H1 (cell line): ENCODE results near the gene VRK2. TPM values are rescaled to one million over a fixed set of nuclear protein-coding genes. Genes with fewer than 3 reads are reported as not detected.

ENCODE experiments used
- CTCF ChIA-PET: fragments of 300-600 bp; sonication (Branson Sonifier 250); formaldehyde crosslinking; loops from one replicate; lab custom pipeline; 2021; ENCODE audit not compliant: partially characterized antibody; lab: Charles Lee
- POLR2A ChIA-PET: fragments of 300-600 bp; sonication (Branson Sonifier 250); formaldehyde crosslinking; loops from one replicate; lab custom pipeline; 2021; ENCODE audit warnings: inconsistent platforms; ENCODE audit not compliant: partially characterized antibody; lab: Charles Lee
- DNase-seq, 2 experiments: peaks; one replicate each; pipeline versions ENCODE4 v3.0.0 to v3.0.0-alpha.2; 2010 to 2022; ENCODE audit warnings: low spot score in 2 of 2, low read depth in 1 of 2, mixed read lengths in 1 of 2
- FAIRE-seq: peaks from 2 replicates; lab custom pipeline; 2011; peaks lifted over from hg19 to GRCh38; lab: Jason Lieb, UNC
- H2AFZ ChIP-seq: 2 replicates; pipeline ENCODE4 v1.8.1; 2012; ENCODE audit warnings: low read length, inconsistent platforms
- H2AK5ac ChIP-seq: 2 replicates; pipeline ENCODE4 v1.6.1; 2013; ENCODE audit warnings: low read depth, low read length
- H2BK120ac ChIP-seq: replicated peaks from 2 replicates; pipeline ENCODE3; 2013; ENCODE audit warnings: low read depth, low read length, inconsistent platforms
- H2BK12ac ChIP-seq: 2 replicates; pipeline ENCODE4 v1.6.1; 2013; ENCODE audit warnings: low read depth, low read length
- H2BK15ac ChIP-seq: 2 replicates; pipeline ENCODE4 v1.6.1; 2013; ENCODE audit warnings: low read length
- H2BK20ac ChIP-seq: 2 replicates; pipeline ENCODE4 v1.6.1; 2013; ENCODE audit warnings: low read length
- H2BK5ac ChIP-seq: 2 replicates; pipeline ENCODE4 v1.6.1; 2013; ENCODE audit warnings: low read depth, low read length
- H3K14ac ChIP-seq: 2 replicates; pipeline ENCODE4 v1.6.1; 2013; ENCODE audit warnings: inconsistent platforms; ENCODE audit not compliant: insufficient read length
- H3K18ac ChIP-seq: 2 replicates; pipeline ENCODE4 v1.6.1; 2013; ENCODE audit warnings: low read length; ENCODE audit errors: extremely low read depth
- H3K23ac ChIP-seq: 2 replicates; pipeline ENCODE4 v1.6.1; 2013; ENCODE audit warnings: inconsistent platforms; ENCODE audit not compliant: insufficient read length
- H3K23me2 ChIP-seq: 2 replicates; pipeline ENCODE4 v1.6.1; 2013; ENCODE audit warnings: low read depth, low read length
- H3K27ac ChIP-seq: 2 replicates; pipeline ENCODE4 v1.6.1; 2011; ENCODE audit warnings: low read depth, low read length, inconsistent platforms
- H3K27me3 ChIP-seq, 4 experiments: replicated peaks in 1 of 4; 1 replicate in 1 of 4; 2 replicates in 3 of 4; pipeline versions ENCODE4 v1.6.1 to v1.8.1; 2011 to 2013; ENCODE audit warnings: low read length in 3 of 4, mild to moderate bottlenecking in 3 of 4, inconsistent platforms in 2 of 4, mixed read lengths in 2 of 4, moderate library complexity in 1 of 4; ENCODE audit not compliant: control insufficient read depth in 3 of 4, insufficient read depth in 3 of 4; ENCODE audit errors: extremely low read depth in 1 of 4
- H3K36me3 ChIP-seq, 4 experiments: 2 replicates each; pipeline versions ENCODE4 v1.6.1 to v1.8.1; 2011 to 2013; ENCODE audit warnings: mild to moderate bottlenecking in 4 of 4, low read length in 3 of 4, moderate library complexity in 2 of 4, control low read depth in 1 of 4, inconsistent platforms in 1 of 4; ENCODE audit not compliant: insufficient read depth in 4 of 4, control insufficient read depth in 2 of 4
- H3K4ac ChIP-seq: replicated peaks from 2 replicates; pipeline ENCODE3; 2013; ENCODE audit warnings: low read length, low read depth, mixed read lengths, inconsistent platforms; ENCODE audit not compliant: insufficient read length
- H3K4me1 ChIP-seq, 4 experiments: replicated peaks in 1 of 4; 1 replicate in 1 of 4; 2 replicates in 3 of 4; pipeline versions ENCODE4 v1.6.1 to v1.8.1; 2011 to 2013; ENCODE audit warnings: low read length in 3 of 4, inconsistent platforms in 2 of 4, mixed read lengths in 1 of 4; ENCODE audit not compliant: insufficient read depth in 4 of 4, control insufficient read depth in 3 of 4
- H3K4me2 ChIP-seq, 2 experiments: 2 replicates each; pipeline versions ENCODE4 v1.6.1 to v1.8.1; 2011 to 2013; ENCODE audit warnings: low read depth in 2 of 2, low read length in 2 of 2, control low read depth in 1 of 2, inconsistent platforms in 1 of 2, mild to moderate bottlenecking in 1 of 2; ENCODE audit not compliant: insufficient read depth in 1 of 2
- H3K4me3 ChIP-seq, 4 experiments: fragments of 200-600, 300-600 bp in 1 of 4; sonication (generic), shearing (Covaris generic), sonication (Bioruptor Twin) in 1 of 4; 2 replicates each; pipeline versions ENCODE4 v1.5.1 to v1.8.1; 2011 to 2016; ENCODE audit warnings: low read length in 4 of 4, low read depth in 3 of 4, control low read depth in 2 of 4, inconsistent platforms in 2 of 4, mild to moderate bottlenecking in 2 of 4, mixed read lengths in 1 of 4, moderate library complexity in 1 of 4; ENCODE audit not compliant: insufficient read depth in 2 of 4; ENCODE audit errors: extremely low read depth in 1 of 4
- H3K56ac ChIP-seq: replicated peaks from 2 replicates; pipeline ENCODE3; 2013; ENCODE audit warnings: low read depth, mild to moderate bottlenecking, mixed read lengths, low read length, inconsistent platforms; ENCODE audit not compliant: insufficient read length
- H3K79me1 ChIP-seq: 2 replicates; pipeline ENCODE4 v1.6.1; 2013; ENCODE audit warnings: low read depth, low read length, control low read depth
- H3K79me2 ChIP-seq, 2 experiments: 2 replicates each; pipeline versions ENCODE4 v1.6.1 to v1.8.1; 2012 to 2013; ENCODE audit warnings: low read length in 2 of 2, mild to moderate bottlenecking in 2 of 2, inconsistent platforms in 1 of 2; ENCODE audit not compliant: insufficient read depth in 2 of 2, control insufficient read depth in 1 of 2
- H3K9ac ChIP-seq, 4 experiments: replicated peaks in 1 of 4; 1 replicate in 1 of 4; 2 replicates in 3 of 4; pipeline versions ENCODE4 v1.6.1 to v1.8.1; 2011 to 2013; ENCODE audit warnings: low read depth in 3 of 4, low read length in 3 of 4, control low read depth in 2 of 4, mild to moderate bottlenecking in 2 of 4, moderate library complexity in 2 of 4, inconsistent platforms in 1 of 4; ENCODE audit errors: extremely low read depth in 1 of 4
- H3K9me3 ChIP-seq, 2 experiments: 2 replicates each; pipeline versions ENCODE4 v1.6.1 to v1.8.1; 2012 to 2013; ENCODE audit warnings: mild to moderate bottlenecking in 2 of 2, moderate library complexity in 2 of 2, control low read depth in 1 of 2, inconsistent platforms in 1 of 2, low read depth in 1 of 2, low read length in 1 of 2, mixed read lengths in 1 of 2; ENCODE audit not compliant: insufficient read depth in 2 of 2
- H4K20me1 ChIP-seq, 2 experiments: replicated peaks in 1 of 2; 2 replicates each; pipeline versions ENCODE3 to v1.8.1; 2011 to 2013; ENCODE audit warnings: inconsistent platforms in 2 of 2, low read length in 2 of 2, mild to moderate bottlenecking in 1 of 2; ENCODE audit not compliant: insufficient read depth in 2 of 2, control insufficient read depth in 1 of 2
- H4K5ac ChIP-seq: 2 replicates; pipeline ENCODE4 v1.6.1; 2013; ENCODE audit warnings: low read length, low read depth, mixed read lengths, inconsistent platforms; ENCODE audit not compliant: insufficient read length
- H4K8ac ChIP-seq: 2 replicates; pipeline ENCODE4 v1.8.0; 2013; ENCODE audit warnings: mild to moderate bottlenecking, moderate library complexity, low read length, inconsistent platforms; ENCODE audit not compliant: insufficient read depth; ENCODE audit errors: extremely low read depth
- H4K91ac ChIP-seq: replicated peaks from 2 replicates; pipeline ENCODE3; 2013; ENCODE audit warnings: low read length, mixed read lengths, inconsistent platforms; ENCODE audit not compliant: insufficient read length
- ATF2 ChIP-seq: IDR thresholded peaks from 2 replicates; pipeline ENCODE4 v1.6.1; 2012; ENCODE audit warnings: low read length, inconsistent platforms
- BACH1 ChIP-seq: IDR thresholded peaks from 2 replicates; pipeline ENCODE4 v1.6.1; 2012; ENCODE audit warnings: low read length, improper control_type of control experiment
- BCL11A ChIP-seq, 2 experiments: IDR thresholded peaks; one replicate each; pipeline ENCODE4 v1.6.1; 2011; ENCODE audit warnings: low read depth in 2 of 2, low read length in 2 of 2, mild to moderate bottlenecking in 2 of 2
- KDM4A ChIP-seq: IDR thresholded peaks from one replicate; pipeline ENCODE4 v1.7.1; 2012; ENCODE audit warnings: low read depth, mild to moderate bottlenecking, moderate library complexity, low read length, inconsistent platforms; ENCODE audit not compliant: severe bottlenecking
- WGBS, 2 experiments: shearing (Covaris generic) in 1 of 2; methylation state at CpG; one replicate each; pipeline versions ENCODE4 v1.1.6 to v1.1.7; 2013 to 2015; ENCODE audit warnings: low lambda C conversion rate in 2 of 2, mixed read lengths in 2 of 2, inconsistent platforms in 1 of 2, low coverage in 1 of 2, missing lambda C conversion rate in 1 of 2; ENCODE audit not compliant: insufficient replicate concordance in 2 of 2, insufficient coverage in 1 of 2, insufficient read length in 1 of 2; ENCODE audit errors: extremely low coverage in 1 of 2, missing lambda C conversion rate in 1 of 2; 5-methylcytosine and 5-hydroxymethylcytosine counted together
- polyA plus RNA-seq, 7 experiments: library from polyadenylated mRNA; depleted of rRNA in 3 of 7; stranded (reverse) in 5 of 7; unstranded in 2 of 7; fragments of >200 nt in 5 of 7; fragments of 200-250 nt in 2 of 7; gene quantifications; 1 replicate in 5 of 7; 2 replicates in 1 of 7; 4 replicates in 1 of 7; pipeline versions ENCODE4 v1.2.1 to v1.2.3, GENCODE V29; 2011 to 2013; ENCODE audit warnings: missing spikeins in 2 of 7, mixed read lengths in 2 of 7
- total RNA-seq: library from RNA; stranded (reverse); fragmentation: NEBNext Ultra II Directional; extraction: Animal tissue kit (Norgen Biotek cat#: 25700); gene quantifications from 2 replicates; pipeline ENCODE4 v1.2.1, GENCODE V29; 2021

VRK2 gene
- total and polyA plus RNA-seq, 2 of the 8 experiments (the other 6 are each of a cell fraction or from before 2014, with no cell fraction given), result 7.6 to 27.8 TPM

DNA sequence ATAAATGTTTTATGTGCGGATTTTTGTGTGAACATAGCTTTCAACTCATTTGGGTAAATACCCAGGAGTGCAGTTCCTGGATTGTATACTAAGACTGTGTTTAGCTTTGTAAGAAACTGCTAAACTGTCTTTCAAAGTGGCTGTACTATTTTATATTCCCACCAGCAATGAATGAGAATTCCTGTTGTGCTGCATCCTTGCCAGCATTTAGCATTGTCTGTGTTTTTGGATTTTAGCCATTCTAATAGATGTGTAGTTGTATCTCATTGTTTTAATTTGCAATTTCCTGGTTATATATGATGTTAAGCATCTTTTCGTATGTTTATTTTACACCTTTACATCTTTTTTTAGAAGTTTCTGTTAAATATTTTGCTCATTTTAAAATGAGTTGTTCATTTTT lies 24.2 kb downstream of the VRK2 start:
- Histone ChIP-seq H3K4me3 (no peak overlapping the region), H3K27ac (no peak overlapping the region), H3K79me2 (peaks cover 0 to 14% of the 10 kb centered on the region in 2 experiments; a peak in 2 of 4 replicates), H2BK120ac (no peak overlapping the region), H3K14ac (no peak overlapping the region), H4K91ac (no peak overlapping the region), H3K23me2 (no peaks in the 10 kb centered on the region), H3K4me2 (no peak overlapping the region), H2BK12ac (no peak overlapping the region), H4K5ac (no peak overlapping the region), H3K79me1 (no peaks in the 10 kb centered on the region; the same call in 1 of the 2 replicates), H3K4ac (no peak overlapping the region), H3K4me1 (no peaks in the 10 kb centered on the region; a peak in 1 of 7 replicates), H2AFZ (no peak overlapping the region), H3K9ac (no peak overlapping the region), H3K27me3 (no peaks in the 10 kb centered on the region), H3K23ac (no peak overlapping the region), H2BK5ac (no peak overlapping the region), H4K20me1 (no peaks in the 10 kb centered on the region), H4K8ac (no peak overlapping the region), H3K9me3 (no peaks in the 10 kb centered on the region), H2BK20ac (no peak overlapping the region), H2AK5ac (no peak overlapping the region), H3K18ac (no peak overlapping the region), H3K36me3 (no peaks in the 10 kb centered on the region; a peak in 1 of 8 replicates), H3K56ac (no peak overlapping the region), H2BK15ac (no peak overlapping the region)
- CTCF ChIA-PET, result no interaction called here
- POLR2A ChIA-PET, result no interaction called here
- no peak for TF ChIP-seq BACH1
- no peak for TF ChIP-seq ATF2
- no peak for TF ChIP-seq KDM4A
- no peak for TF ChIP-seq BCL11A (IDR thresholded peaks at IDR 0.05; ENCODE audit: low read depth in 2 of 2, low read length in 2 of 2)
- no peak for FAIRE-seq
- WGBS, 2 experiments, result 94% methylated on average over 2 of the region's 2 CpGs; no CpG with 5 or more reads in 1 of the 2 experiments
- DNase-seq, result no peak
